ENCODE data around the gene NLN.

DNA sequence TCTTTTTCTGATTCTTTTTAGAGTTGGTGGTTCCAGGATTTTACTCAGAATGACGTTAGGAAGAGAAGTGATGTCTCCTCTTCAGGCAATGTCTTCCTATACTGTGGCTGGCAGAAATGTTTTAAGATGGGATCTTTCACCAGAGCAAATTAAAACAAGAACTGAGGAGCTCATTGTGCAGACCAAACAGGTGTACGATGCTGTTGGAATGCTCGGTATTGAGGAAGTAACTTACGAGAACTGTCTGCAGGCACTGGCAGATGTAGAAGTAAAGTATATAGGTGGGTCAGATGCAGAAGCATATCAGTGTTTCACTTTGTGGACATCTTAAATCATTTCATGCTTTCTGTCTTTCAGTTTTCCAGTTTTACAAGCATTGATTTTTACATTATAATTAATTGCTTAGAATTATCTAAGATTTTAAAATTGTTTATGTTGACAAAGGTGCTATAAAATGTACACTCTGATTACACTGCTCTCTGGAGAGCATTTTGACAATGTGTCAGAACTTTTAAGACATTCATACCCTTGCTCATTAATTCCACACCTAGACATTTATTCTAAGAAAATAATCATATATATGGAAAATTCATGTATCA lies 36.6 kb downstream of the NLN start:
- TF ChIP-seq, protein P1, sequence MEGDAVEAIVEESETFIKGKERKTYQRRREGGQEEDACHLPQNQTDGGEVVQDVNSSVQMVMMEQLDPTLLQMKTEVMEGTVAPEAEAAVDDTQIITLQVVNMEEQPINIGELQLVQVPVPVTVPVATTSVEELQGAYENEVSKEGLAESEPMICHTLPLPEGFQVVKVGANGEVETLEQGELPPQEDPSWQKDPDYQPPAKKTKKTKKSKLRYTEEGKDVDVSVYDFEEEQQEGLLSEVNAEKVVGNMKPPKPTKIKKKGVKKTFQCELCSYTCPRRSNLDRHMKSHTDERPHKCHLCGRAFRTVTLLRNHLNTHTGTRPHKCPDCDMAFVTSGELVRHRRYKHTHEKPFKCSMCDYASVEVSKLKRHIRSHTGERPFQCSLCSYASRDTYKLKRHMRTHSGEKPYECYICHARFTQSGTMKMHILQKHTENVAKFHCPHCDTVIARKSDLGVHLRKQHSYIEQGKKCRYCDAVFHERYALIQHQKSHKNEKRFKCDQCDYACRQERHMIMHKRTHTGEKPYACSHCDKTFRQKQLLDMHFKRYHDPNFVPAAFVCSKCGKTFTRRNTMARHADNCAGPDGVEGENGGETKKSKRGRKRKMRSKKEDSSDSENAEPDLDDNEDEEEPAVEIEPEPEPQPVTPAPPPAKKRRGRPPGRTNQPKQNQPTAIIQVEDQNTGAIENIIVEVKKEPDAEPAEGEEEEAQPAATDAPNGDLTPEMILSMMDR (conservative IDR thresholded peaks at IDR 0.05), result no peak
- TF ChIP-seq ZFX (IDR thresholded peaks at IDR 0.05), result no peak
